HepG2 (cell line): Measurements from ENCODE around the gene PUS1. TPM values are rescaled to one million over a fixed set of nuclear protein-coding genes. Genes with fewer than 3 reads are reported as not detected.

ENCODE experiments used
- KLF13 ChIP-seq: sonication (generic); formaldehyde crosslinking; IDR thresholded peaks from 2 replicates; pipeline ENCODE4 v1.4.0; 2020; ENCODE audit warnings: mild to moderate bottlenecking, missing genetic modification reagents
- ZBTB8A ChIP-seq: sonication (generic); formaldehyde crosslinking; IDR thresholded peaks from 2 replicates; pipeline ENCODE4 v1.4.0; 2020; ENCODE audit warnings: mild to moderate bottlenecking, low read depth, missing genetic modification reagents, borderline replicate concordance
- ZNF138 ChIP-seq: sonication (generic); formaldehyde crosslinking; IDR thresholded peaks from 2 replicates; pipeline ENCODE4 v1.5.0; 2020; ENCODE audit warnings: mild to moderate bottlenecking, low read depth, missing genetic modification reagents
- polyA plus RNA-seq, 8 experiments: library from polyadenylated mRNA; depleted of rRNA in 3 of 8; stranded (reverse) in 7 of 8; unstranded in 1 of 8; fragments of >200 nt; fragmentation: Illumina TruSeq in 4 of 8; extraction: Trizol in 4 of 8; gene quantifications; 2 replicates each; pipeline versions ENCODE4 v1.2.1 to v1.2.3, GENCODE V29; 2011 to 2016; ENCODE audit warnings: low read depth in 4 of 8, missing spikeins in 1 of 8, mixed read lengths in 1 of 8; ENCODE audit not compliant: insufficient read depth in 1 of 8
- total RNA-seq, 5 experiments: library from RNA; depleted of rRNA; stranded (reverse); fragments of >200 nt; fragmentation: Illumina TruSeq; extraction: Trizol; gene quantifications; 2 replicates each; pipeline ENCODE4 v1.2.3, GENCODE V29; 2016; ENCODE audit warnings: low read depth in 1 of 5
- TF ChIP-seq, protein P1 (sequence below), 2 experiments: sonication (generic) in 1 of 2; formaldehyde crosslinking in 1 of 2; IDR thresholded peaks; 2 replicates each; pipeline versions ENCODE4 v1.4.0 to v1.6.1; 2016 to 2020; ENCODE audit warnings: borderline replicate concordance in 1 of 2, low read depth in 1 of 2, mild to moderate bottlenecking in 1 of 2, missing genetic modification reagents in 1 of 2
- TF ChIP-seq, protein P2 (sequence below): sonication (generic); formaldehyde crosslinking; IDR thresholded peaks from 2 replicates; pipeline ENCODE4 v1.8.0; 2022; ENCODE audit warnings: mild to moderate bottlenecking, missing genetic modification reagents, moderate library complexity
- TF ChIP-seq, protein P3 (sequence below): sonication (generic); formaldehyde crosslinking; IDR thresholded peaks from 2 replicates; pipeline ENCODE4 v1.5.0; 2020; ENCODE audit warnings: mild to moderate bottlenecking, missing genetic modification reagents, borderline replicate concordance
- TF ChIP-seq, protein P4 (sequence below): sonication (generic); formaldehyde crosslinking; IDR thresholded peaks from 2 replicates; pipeline ENCODE4 v1.5.1; 2020; ENCODE audit warnings: missing genetic modification reagents, mild to moderate bottlenecking, borderline replicate concordance

The PUS1 gene
- total and polyA plus RNA-seq, 2 of the 13 experiments (the other 11 are each of a cell fraction or from before 2014, with no cell fraction given), result 19.2 to 24.7 TPM

DNA sequence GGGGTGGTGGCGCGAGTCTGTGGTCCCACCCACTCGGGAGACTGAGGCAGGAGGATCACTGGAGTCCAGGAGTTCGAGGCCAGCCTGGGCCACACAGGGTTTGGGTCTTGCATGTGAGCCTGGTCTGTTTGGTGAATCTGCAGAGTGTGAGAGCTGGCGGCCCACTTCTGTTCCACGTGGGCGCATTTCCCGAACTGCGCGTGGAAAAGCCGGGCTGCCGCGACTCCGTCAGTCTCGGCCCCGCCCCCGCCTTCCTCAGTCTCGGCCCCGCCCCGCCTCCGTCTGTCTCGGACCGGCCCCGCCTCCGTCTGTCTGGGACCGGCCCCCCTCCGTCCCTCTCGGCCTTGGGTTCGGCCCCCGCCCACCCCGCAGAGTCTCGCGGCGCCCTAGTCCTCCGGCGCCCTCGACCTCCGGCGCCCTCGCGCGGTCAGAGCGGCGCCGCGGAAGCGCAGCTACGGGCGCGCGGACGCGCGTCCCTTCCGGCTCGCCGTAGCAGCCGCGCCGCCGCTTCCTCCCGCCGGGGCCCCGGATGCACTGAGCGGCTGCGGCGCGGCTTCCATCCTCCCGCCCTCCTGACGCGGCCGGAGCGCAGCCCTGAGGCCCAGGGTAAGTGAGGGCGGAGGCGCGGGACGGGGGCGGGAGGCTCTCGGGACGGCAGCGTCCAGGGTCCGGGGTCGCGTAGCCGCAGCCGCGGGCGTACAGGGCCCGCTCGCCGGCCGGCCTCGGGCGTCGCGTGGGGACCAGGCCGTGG lies 20.5 kb downstream of the PUS1 start, which contains the start of gene EP400 (continued):
- TF ChIP-seq, protein P1, sequence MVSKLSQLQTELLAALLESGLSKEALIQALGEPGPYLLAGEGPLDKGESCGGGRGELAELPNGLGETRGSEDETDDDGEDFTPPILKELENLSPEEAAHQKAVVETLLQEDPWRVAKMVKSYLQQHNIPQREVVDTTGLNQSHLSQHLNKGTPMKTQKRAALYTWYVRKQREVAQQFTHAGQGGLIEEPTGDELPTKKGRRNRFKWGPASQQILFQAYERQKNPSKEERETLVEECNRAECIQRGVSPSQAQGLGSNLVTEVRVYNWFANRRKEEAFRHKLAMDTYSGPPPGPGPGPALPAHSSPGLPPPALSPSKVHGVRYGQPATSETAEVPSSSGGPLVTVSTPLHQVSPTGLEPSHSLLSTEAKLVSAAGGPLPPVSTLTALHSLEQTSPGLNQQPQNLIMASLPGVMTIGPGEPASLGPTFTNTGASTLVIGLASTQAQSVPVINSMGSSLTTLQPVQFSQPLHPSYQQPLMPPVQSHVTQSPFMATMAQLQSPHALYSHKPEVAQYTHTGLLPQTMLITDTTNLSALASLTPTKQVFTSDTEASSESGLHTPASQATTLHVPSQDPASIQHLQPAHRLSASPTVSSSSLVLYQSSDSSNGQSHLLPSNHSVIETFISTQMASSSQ (IDR thresholded peaks at IDR 0.05; ENCODE audit: low read depth), result no peak
- TF ChIP-seq, protein P1 (CRISPR knock-in tag; IDR thresholded peaks at IDR 0.05; ENCODE audit: borderline replicate concordance), result no peak
- no peak for TF ChIP-seq ZNF138 (CRISPR knock-in tag)
- TF ChIP-seq ZBTB8A (CRISPR knock-in tag), result no peak
- TF ChIP-seq, protein P2, sequence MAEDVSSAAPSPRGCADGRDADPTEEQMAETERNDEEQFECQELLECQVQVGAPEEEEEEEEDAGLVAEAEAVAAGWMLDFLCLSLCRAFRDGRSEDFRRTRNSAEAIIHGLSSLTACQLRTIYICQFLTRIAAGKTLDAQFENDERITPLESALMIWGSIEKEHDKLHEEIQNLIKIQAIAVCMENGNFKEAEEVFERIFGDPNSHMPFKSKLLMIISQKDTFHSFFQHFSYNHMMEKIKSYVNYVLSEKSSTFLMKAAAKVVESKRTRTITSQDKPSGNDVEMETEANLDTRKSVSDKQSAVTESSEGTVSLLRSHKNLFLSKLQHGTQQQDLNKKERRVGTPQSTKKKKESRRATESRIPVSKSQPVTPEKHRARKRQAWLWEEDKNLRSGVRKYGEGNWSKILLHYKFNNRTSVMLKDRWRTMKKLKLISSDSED, result no peak
- no peak for TF ChIP-seq KLF13 (CRISPR knock-in tag)
- TF ChIP-seq, protein P3, sequence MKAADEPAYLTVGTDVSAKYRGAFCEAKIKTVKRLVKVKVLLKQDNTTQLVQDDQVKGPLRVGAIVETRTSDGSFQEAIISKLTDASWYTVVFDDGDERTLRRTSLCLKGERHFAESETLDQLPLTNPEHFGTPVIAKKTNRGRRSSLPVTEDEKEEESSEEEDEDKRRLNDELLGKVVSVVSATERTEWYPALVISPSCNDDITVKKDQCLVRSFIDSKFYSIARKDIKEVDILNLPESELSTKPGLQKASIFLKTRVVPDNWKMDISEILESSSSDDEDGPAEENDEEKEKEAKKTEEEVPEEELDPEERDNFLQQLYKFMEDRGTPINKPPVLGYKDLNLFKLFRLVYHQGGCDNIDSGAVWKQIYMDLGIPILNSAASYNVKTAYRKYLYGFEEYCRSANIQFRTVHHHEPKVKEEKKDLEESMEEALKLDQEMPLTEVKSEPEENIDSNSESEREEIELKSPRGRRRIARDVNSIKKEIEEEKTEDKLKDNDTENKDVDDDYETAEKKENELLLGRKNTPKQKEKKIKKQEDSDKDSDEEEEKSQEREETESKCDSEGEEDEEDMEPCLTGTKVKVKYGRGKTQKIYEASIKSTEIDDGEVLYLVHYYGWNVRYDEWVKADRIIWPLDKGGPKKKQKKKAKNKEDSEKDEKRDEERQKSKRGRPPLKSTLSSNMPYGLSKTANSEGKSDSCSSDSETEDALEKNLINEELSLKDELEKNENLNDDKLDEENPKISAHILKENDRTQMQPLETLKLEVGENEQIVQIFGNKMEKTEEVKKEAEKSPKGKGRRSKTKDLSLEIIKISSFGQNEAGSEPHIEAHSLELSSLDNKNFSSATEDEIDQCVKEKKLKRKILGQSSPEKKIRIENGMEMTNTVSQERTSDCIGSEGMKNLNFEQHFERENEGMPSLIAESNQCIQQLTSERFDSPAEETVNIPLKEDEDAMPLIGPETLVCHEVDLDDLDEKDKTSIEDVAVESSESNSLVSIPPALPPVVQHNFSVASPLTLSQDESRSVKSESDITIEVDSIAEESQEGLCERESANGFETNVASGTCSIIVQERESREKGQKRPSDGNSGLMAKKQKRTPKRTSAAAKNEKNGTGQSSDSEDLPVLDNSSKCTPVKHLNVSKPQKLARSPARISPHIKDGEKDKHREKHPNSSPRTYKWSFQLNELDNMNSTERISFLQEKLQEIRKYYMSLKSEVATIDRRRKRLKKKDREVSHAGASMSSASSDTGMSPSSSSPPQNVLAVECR, result peak; percentile 71; the same call in 1 of the 2 replicates
- TF ChIP-seq, protein P4, sequence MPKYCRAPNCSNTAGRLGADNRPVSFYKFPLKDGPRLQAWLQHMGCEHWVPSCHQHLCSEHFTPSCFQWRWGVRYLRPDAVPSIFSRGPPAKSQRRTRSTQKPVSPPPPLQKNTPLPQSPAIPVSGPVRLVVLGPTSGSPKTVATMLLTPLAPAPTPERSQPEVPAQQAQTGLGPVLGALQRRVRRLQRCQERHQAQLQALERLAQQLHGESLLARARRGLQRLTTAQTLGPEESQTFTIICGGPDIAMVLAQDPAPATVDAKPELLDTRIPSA (CRISPR knock-in tag), result 0 out of 2 replicates have a peak, but pooled peaks have one; percentile 73
